HG03354 (cell line): ENCODE data around the gene STK4.
"Not testable (repeated sequence)": the region's sequence is repeated elsewhere in the genome, so short reads cannot be mapped to it uniquely, and the experiment has no call there.

ENCODE experiments used
- ATAC-seq: cut with Tn5 transposase; IDR thresholded peaks from one replicate; pipeline ENCODE4 v1.9.1; 2021; ENCODE audit warnings: mild to moderate bottlenecking; ENCODE audit not compliant: unreplicated experiment, poor library complexity, severe bottlenecking

STK4 gene

GRCh38 chr20:44979090-44979621 is 12.8 kb downstream of the STK4 start:
- peak; percentile 89 for ATAC-seq

GRCh38 chr20:44981736-44982406 is 15.6 kb downstream of the STK4 start:
- ATAC-seq = no peak

- no peak for ATAC-seq
Observed at GRCh38 chr20:44983093-44983674, 16.9 kb downstream of the STK4 start.

- ATAC-seq = no peak
Observed at GRCh38 chr20:44988631-44989171, 22.4 kb downstream of the STK4 start.

GRCh38 chr20:44990425-44990824 is 24.1 kb downstream of the STK4 start:
- no peak for ATAC-seq

GRCh38 chr20:44990957-44991356 is 24.6 kb downstream of the STK4 start:
- no peak for ATAC-seq

- no peak for ATAC-seq
Observed at GRCh38 chr20:44993343-44993742, 27.0 kb downstream of the STK4 start.

- no peak for ATAC-seq
Observed at GRCh38 chr20:44997171-44997570, 30.9 kb downstream of the STK4 start.

- no peak for ATAC-seq
Observed at GRCh38 chr20:44997668-44998067, 31.4 kb downstream of the STK4 start.

- ATAC-seq = no peak
Observed at GRCh38 chr20:45008521-45009049, 42.3 kb downstream of the STK4 start.

- ATAC-seq = no peak
Observed at GRCh38 chr20:45010399-45010828, 44.1 kb downstream of the STK4 start.

- no peak for ATAC-seq
Observed at GRCh38 chr20:45011108-45011526, 44.8 kb downstream of the STK4 start.

GRCh38 chr20:45012682-45013302 is 46.5 kb downstream of the STK4 start:
- no peak for ATAC-seq

- ATAC-seq = not testable (repeated sequence)
Observed at GRCh38 chr20:45014131-45014530, 47.8 kb downstream of the STK4 start.

GRCh38 chr20:45014671-45015415 is 48.5 kb downstream of the STK4 start:
- ATAC-seq = no peak

- no peak for ATAC-seq
Observed at GRCh38 chr20:45016089-45016671, 49.9 kb downstream of the STK4 start.

GRCh38 chr20:45017281-45017680 is 51.0 kb downstream of the STK4 start:
- no peak for ATAC-seq

- ATAC-seq = no peak
Observed at GRCh38 chr20:45017857-45018256, 51.5 kb downstream of the STK4 start.

GRCh38 chr20:45019027-45019761 is 52.9 kb downstream of the STK4 start:
- ATAC-seq = no peak
